Activated naive CD4-positive, alpha-beta T cell treated with anti-CD3 and anti-CD28 coated beads, Interleukin-2, amount 50 U/mL, for 72 hours (primary cell): Measurements from ENCODE around the gene GCH1. TPM values are rescaled to one million over a fixed set of nuclear protein-coding genes. Genes with fewer than 3 reads are reported as not detected.
"Not testable (repeated sequence)": the region's sequence is repeated elsewhere in the genome, so short reads cannot be mapped to it uniquely, and the experiment has no call there.

Experiments
- ATAC-seq, 2 donors: fragments of 150-1000 bp; cut with Tn5 transposase; 2 replicates each; pipeline ENCODE4 v1.10.0; 2021; ENCODE audit warnings: mild to moderate bottlenecking in 2 of 2, moderate library complexity in 2 of 2
- DNase-seq, 2 donors: peaks; one replicate each; pipeline ENCODE4 v3.0.0; 2021 to 2022; ENCODE audit warnings: low spot score in 2 of 2
- H3K27ac Mint-ChIP-seq, 2 donors: one replicate each; pipeline ENCODE4 v1.8.0; 2022; ENCODE audit warnings: mild to moderate bottlenecking in 2 of 2, mixed read lengths in 2 of 2
- H3K36me3 Mint-ChIP-seq, 2 donors: one replicate each; pipeline ENCODE4 v1.8.0; 2022; ENCODE audit warnings: mixed read lengths in 2 of 2
- H3K9me3 Mint-ChIP-seq, 2 donors: one replicate each; pipeline ENCODE4 v1.8.0; 2022; ENCODE audit warnings: mixed read lengths in 2 of 2
- total RNA-seq, 2 donors: library from RNA; stranded (reverse); gene quantifications; one replicate each; pipeline ENCODE4 v1.2.3, GENCODE V29; 2022

The GCH1 gene
- total RNA-seq, 2 donors from 2014 or later = 36.1 to 52.3 TPM

- no peak for ATAC-seq
- H3K9me3 Mint-ChIP-seq = no peaks in the 10 kb centered on the region
Observed at GRCh38 chr14:54919330-54919729, 16.7 kb upstream of the GCH1 start.

GRCh38 chr14:54918427-54918826 lies 15.8 kb upstream of the GCH1 start:
- ATAC-seq (no peak), DNase-seq (no peak)
- H3K36me3 Mint-ChIP-seq = no peaks in the 10 kb centered on the region
- no peak overlapping the region for H3K27ac Mint-ChIP-seq
- H3K9me3 Mint-ChIP-seq = no peaks in the 10 kb centered on the region

More at GRCh38 chr14:54919330-54919729, 16.7 kb upstream of the GCH1 start:
- H3K36me3 Mint-ChIP-seq = no peaks in the 10 kb centered on the region
- DNase-seq = no peak
- no peak overlapping the region for H3K27ac Mint-ChIP-seq

DNA sequence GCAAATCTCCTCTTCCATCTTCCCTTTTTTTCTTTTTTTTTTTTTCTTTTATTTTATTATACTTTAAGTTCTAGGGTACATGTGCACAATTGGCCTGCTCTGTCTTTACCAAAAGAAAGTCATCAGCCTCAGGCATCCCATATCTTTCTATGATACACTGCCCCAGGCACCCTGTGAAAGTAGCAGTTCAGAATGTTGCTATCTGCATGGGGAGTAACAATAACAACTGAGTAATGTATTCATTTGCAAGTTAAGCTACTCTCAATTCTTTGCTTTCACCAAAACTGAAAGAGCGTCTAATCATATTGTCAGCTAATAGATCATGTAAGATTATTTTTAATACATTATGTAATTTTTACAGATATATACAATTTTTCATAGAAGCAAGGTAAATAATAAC lies 13.5 kb upstream of the GCH1 start:
- no peak for ATAC-seq
- no peak for DNase-seq
- H3K9me3 Mint-ChIP-seq = no peaks in the 10 kb centered on the region
- H3K36me3 Mint-ChIP-seq = no peaks in the 10 kb centered on the region
- H3K27ac Mint-ChIP-seq = no peak overlapping the region

DNA sequence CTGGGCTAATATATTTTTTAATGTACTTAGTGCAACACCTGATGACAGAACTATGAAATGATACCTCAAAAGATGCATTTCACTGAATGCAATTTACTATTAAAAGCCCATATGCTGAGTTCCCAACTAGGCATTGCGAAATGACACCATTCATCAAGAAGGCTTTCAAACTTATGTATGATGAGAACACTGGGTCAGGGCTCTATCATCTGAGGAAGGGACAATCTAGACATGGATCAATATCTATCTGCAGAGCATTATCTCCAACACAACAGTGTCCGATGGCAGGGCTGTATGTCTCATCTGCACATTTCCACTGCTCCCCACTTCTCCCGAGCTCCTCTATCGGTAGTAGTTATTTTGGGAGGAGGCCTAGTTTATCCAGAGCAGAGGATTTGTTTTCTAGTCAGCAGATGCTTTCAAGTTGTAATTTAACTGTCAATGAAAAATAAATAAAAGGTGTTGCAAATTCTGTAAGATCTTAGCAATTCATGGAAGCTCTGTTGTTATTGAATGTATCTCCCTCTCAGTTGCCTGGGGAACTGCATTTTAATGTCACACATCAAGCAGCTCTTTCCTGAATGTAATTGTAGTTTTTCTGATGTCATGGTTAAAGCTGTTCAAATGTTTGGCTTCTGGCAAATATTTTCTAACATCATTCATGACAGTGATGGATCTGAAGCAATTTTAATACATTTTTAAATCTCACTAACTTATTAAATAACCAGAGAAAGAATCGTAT lies 7.4 kb upstream of the GCH1 start:
- ATAC-seq (no peak), DNase-seq (no peak)
- no peaks in the 10 kb centered on the region for H3K9me3 Mint-ChIP-seq
- H3K36me3 Mint-ChIP-seq = no peaks in the 10 kb centered on the region
- peak overlapping the region in 1 of 2 donors; percentile 69 for H3K27ac Mint-ChIP-seq

DNA sequence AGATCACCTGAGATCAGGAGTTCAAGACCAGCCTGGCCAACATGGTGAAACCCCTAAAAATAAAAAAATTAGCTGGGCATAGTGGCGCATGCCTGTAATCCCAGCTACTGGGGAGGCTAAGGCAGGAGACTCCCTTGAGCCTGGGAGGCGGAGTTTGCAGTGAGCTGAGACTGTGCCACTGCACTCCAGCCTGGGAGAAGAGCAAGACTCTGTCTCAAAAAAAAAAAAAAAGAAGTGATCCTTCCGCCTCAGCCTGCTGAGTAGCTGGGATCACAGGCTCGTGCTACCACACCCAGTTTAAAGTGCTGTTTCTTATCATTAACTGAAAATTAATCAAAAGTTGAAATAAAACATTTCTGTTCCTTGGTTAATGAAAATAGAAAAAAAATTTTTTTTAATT lies 6.3 kb upstream of the GCH1 start:
- not testable (repeated sequence) for H3K9me3 Mint-ChIP-seq, DNase-seq, H3K36me3 Mint-ChIP-seq, H3K27ac Mint-ChIP-seq, ATAC-seq

- H3K36me3 Mint-ChIP-seq = no peaks in the 10 kb centered on the region
- DNase-seq (no peak), ATAC-seq (peak; percentile 51 to 66)
- peak overlapping the region in 1 of 2 donors; percentile 27 for H3K27ac Mint-ChIP-seq
- no peaks in the 10 kb centered on the region for H3K9me3 Mint-ChIP-seq
Observed at GRCh38 chr14:54908190-54908589, 5.6 kb upstream of the GCH1 start.

GRCh38 chr14:54906075-54906474 lies 3.4 kb upstream of the GCH1 start:
- ATAC-seq = no peak
- no peak for DNase-seq
- no peaks in the 10 kb centered on the region for H3K36me3 Mint-ChIP-seq
- H3K27ac Mint-ChIP-seq = no peak overlapping the region
- H3K9me3 Mint-ChIP-seq = no peaks in the 10 kb centered on the region

DNA sequence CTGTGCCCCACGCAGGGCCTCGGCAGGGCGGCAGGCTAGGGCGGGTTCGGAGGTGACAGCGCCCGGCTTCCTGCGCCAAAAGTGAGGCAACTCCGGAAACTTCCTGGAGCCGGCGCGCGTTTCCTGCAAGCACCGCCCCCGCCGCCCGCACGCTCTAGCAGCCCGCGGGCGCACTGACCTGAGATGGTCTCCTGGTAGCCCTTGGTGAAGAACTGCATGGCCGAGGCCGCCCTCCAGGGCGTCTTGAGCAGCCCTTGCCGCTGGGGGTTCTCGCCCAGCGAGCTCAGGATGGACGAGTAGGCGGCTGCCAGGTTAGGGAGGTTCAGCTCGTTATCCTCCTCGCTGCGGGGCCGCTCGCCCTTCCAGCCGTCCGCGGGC lies 494 bp downstream of the GCH1 start:
- Mint-ChIP-seq H3K9me3 (no peaks in the 10 kb centered on the region), H3K27ac (peak overlapping the region in 1 of 2 donors; percentile 86), H3K36me3 (peaks cover 0 to 6% of the 10 kb centered on the region in 2 donors)
- ATAC-seq (peak; percentile 76 to 78), DNase-seq (peak; percentile 78 to 87)

DNA sequence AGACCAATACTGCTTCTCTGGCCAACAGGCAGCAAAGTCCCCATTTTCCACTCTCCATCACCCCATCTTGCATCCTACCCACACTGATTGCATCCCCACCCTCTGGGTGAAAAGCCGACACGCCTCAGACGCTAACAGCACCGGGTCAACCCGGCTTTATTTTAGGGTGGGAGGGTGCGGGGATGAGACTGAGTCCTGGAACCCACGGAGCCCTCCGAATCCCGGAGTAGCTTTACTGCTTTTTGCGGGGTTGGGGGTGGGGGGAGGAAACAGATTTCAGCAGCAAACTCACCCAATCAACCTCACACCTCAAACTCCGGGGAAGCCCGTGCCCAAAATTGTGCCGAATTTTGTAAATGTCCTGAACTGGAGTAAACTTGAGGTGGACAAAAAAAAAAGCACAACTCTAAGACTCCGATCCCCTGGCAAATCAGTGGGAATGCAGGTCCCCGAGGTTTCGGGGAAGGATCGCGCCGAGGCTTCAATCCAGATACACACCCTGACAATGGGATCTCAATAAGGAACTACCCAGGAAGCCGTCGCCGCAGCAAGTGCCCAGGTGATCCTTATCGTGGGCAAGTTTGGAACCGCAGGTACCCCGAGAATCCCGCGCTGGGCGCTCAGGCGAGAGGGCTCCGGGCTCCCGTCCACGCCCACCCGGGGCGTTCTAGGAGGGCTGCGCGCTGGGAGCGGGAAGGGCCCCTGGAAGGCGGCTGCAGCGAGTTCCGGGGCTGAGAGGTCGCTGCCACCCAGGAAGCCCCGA lies 1.1 kb downstream of the GCH1 start:
- DNase-seq (no peak), ATAC-seq (no peak)
- Mint-ChIP-seq H3K9me3 (no peaks in the 10 kb centered on the region), H3K36me3 (peaks cover 0 to 6% of the 10 kb centered on the region in 2 donors), H3K27ac (peak overlapping the region; percentile 86 to 88)

GRCh38 chr14:54899573-54899972 lies 3.1 kb downstream of the GCH1 start:
- ATAC-seq = no peak
- H3K27ac Mint-ChIP-seq = no peak overlapping the region

DNA sequence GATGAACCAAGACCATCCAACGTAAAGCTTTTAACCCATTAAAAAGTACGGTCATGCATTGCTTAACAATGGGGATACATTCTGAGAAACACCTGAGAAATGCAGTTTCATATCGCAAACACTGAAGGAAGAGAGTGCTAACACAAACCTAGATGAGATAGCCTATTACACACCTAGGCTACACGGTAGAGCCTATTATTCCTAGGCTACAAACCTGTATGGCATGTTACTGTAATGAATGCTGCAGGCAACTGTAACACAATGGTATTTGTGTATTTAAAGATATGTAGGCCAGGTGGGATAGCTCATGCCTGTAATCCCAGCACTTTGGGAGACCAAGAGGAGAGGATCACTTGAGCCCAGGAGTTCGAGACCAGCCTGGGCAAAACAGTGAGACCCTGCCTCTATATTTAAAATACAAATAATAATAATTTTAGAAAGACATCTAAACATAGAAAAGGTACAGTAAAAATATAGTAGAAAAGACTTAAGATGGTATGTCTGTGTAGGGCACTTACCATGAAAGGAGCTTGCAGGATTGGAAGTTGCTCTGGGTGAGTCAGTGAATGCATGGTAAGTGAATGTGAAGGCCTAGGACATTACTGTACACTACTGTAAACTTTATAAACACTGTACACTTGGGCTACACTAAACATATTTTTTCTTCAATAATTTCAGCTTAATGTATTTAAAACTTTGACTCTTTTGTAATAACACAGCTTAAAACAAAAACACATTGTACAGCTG lies 4.6 kb downstream of the GCH1 start:
- H3K36me3 Mint-ChIP-seq, H3K9me3 Mint-ChIP-seq, ATAC-seq, H3K27ac Mint-ChIP-seq, DNase-seq: not testable (repeated sequence)

More at GRCh38 chr14:54899573-54899972, 3.1 kb downstream of the GCH1 start:
- peaks cover 0 to 6% of the 10 kb centered on the region in 2 donors for H3K36me3 Mint-ChIP-seq
- no peaks in the 10 kb centered on the region for H3K9me3 Mint-ChIP-seq
- no peak for DNase-seq

- no peak overlapping the region for H3K27ac Mint-ChIP-seq
Observed at GRCh38 chr14:54895683-54896082, 6.9 kb downstream of the GCH1 start.

DNA sequence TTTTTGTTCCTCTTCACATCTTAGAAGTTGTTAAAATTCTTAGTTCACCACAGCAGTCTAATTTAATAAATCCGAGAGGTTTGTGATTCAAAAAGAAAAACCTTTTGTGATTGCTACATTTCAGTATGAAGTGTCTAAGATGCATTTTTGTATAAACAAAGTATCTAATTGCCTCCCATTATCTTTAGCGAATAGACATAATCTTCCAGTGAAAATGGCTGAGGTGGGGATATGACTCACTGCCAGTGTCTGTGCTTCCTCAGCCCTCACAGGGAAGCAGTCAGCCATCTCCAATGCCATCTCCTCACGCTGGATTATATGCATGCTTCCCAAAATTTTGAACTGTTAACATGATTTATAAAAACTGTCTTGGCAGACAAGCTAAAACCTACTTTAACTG lies 7.6 kb downstream of the GCH1 start:
- Mint-ChIP-seq H3K9me3 (no peaks in the 10 kb centered on the region), H3K27ac (no peak overlapping the region), H3K36me3 (no peaks in the 10 kb centered on the region)
- ATAC-seq (no peak), DNase-seq (no peak)

More at GRCh38 chr14:54895683-54896082, 6.9 kb downstream of the GCH1 start:
- DNase-seq (no peak), ATAC-seq (no peak)
- Mint-ChIP-seq H3K36me3 (peaks cover 0 to 6% of the 10 kb centered on the region in 2 donors), H3K9me3 (no peaks in the 10 kb centered on the region)

GRCh38 chr14:54893151-54893760 lies 9.4 kb downstream of the GCH1 start:
- no peaks in the 10 kb centered on the region for H3K36me3 Mint-ChIP-seq
- peak; percentile 68 to 89 for ATAC-seq
- no peak overlapping the region for H3K27ac Mint-ChIP-seq
- no peaks in the 10 kb centered on the region for H3K9me3 Mint-ChIP-seq
- DNase-seq = no peak

GRCh38 chr14:54891471-54892245 lies 11.0 kb downstream of the GCH1 start:
- no peaks in the 10 kb centered on the region for H3K9me3 Mint-ChIP-seq
- no peak for ATAC-seq

DNA sequence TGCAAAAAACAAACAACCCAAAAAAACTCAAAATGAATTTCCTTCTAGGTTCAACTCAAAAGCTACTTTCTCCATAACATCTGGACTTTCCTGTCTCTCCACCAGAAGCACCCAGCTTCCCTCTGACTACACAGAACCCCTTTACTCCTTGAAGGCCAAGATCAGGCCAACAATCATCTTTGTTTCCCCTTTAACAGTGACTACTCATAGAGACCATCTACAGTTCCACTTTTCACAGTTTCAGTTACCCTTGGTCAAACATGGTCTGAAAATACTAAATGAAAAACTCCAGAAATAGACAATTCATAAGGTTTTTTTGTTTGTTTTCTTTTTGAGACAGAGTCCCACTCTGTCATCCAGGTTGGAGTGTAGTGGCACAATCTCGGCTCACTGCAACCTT lies 11.8 kb downstream of the GCH1 start:
- Mint-ChIP-seq H3K9me3 (no peaks in the 10 kb centered on the region), H3K36me3 (no peaks in the 10 kb centered on the region), H3K27ac (peak overlapping the region in 1 of 2 donors; percentile 1)
- ATAC-seq (no peak), DNase-seq (no peak)

More at GRCh38 chr14:54891471-54892245, 11.0 kb downstream of the GCH1 start:
- Mint-ChIP-seq H3K36me3 (no peaks in the 10 kb centered on the region), H3K27ac (peak overlapping the region in 1 of 2 donors; percentile 16)
- DNase-seq = no peak
